WERI-Rb-1 (cell line): ENCODE measurements around the gene NBPF11.
"Not testable (repeated sequence)": the region's sequence is repeated elsewhere in the genome, so short reads cannot be mapped to it uniquely, and the experiment has no call there.

ENCODE experiments used
- DNase-seq: peaks from one replicate; pipeline ENCODE4 v3.0.0-alpha.2; 2020
- H3K27ac ChIP-seq: fragments of 250-450 bp; sonication (Bioruptor Pico); 2 replicates; pipeline ENCODE4 v1.5.1; 2020; ENCODE audit warnings: mild to moderate bottlenecking, moderate library complexity
- H3K27me3 ChIP-seq: fragments of 250-450 bp; sonication (Bioruptor Pico); 2 replicates; pipeline ENCODE4 v1.5.1; 2021; ENCODE audit warnings: mild to moderate bottlenecking, low read depth, moderate library complexity; ENCODE audit not compliant: insufficient read depth, severe bottlenecking
- H3K36me3 ChIP-seq: fragments of 250-450 bp; sonication (Bioruptor Pico); 2 replicates; pipeline ENCODE4 v1.5.1; 2020; ENCODE audit warnings: mild to moderate bottlenecking, moderate library complexity
- H3K4me3 ChIP-seq: 2 replicates; pipeline ENCODE4 v1.5.1; 2011; ENCODE audit warnings: low read depth, mild to moderate bottlenecking, control low read depth, low read length
- H3K9me3 ChIP-seq: fragments of 250-450 bp; sonication (Bioruptor Pico); 2 replicates; pipeline ENCODE4 v1.5.1; 2021; ENCODE audit warnings: mild to moderate bottlenecking, moderate library complexity; ENCODE audit not compliant: severe bottlenecking

Gene NBPF11

GRCh38 chr1:148151371-148151819, 686 bp downstream of the NBPF11 start:
- H3K36me3 ChIP-seq, H3K9me3 ChIP-seq, H3K27me3 ChIP-seq: not testable (repeated sequence)
- H3K4me3 ChIP-seq = peak overlapping the region; percentile 92
- DNase-seq = peak; percentile 64
- peak overlapping the region; percentile 86 for H3K27ac ChIP-seq

GRCh38 chr1:148150945-148151344, 1.1 kb downstream of the NBPF11 start:
- not testable (repeated sequence) for DNase-seq

GRCh38 chr1:148150014-148150413, 2.1 kb downstream of the NBPF11 start:
- not testable (repeated sequence) for H3K36me3 ChIP-seq, H3K9me3 ChIP-seq, DNase-seq, H3K4me3 ChIP-seq, H3K27me3 ChIP-seq, H3K27ac ChIP-seq

More at GRCh38 chr1:148150945-148151344, 1.1 kb downstream of the NBPF11 start:
- not testable (repeated sequence) for H3K9me3 ChIP-seq, H3K27me3 ChIP-seq, H3K36me3 ChIP-seq
- peak overlapping the region; percentile 92 for H3K4me3 ChIP-seq
- H3K27ac ChIP-seq = peak overlapping the region; percentile 86; the same call in 1 of the 2 replicates

GRCh38 chr1:148149050-148149815, 2.8 kb downstream of the NBPF11 start:
- DNase-seq, H3K27ac ChIP-seq, H3K27me3 ChIP-seq, H3K9me3 ChIP-seq, H3K36me3 ChIP-seq, H3K4me3 ChIP-seq: not testable (repeated sequence)

- H3K36me3 ChIP-seq = peaks cover 11% of the 10 kb centered on the region
- H3K27me3 ChIP-seq, DNase-seq, H3K27ac ChIP-seq, H3K4me3 ChIP-seq, H3K9me3 ChIP-seq: not testable (repeated sequence)
Observed at GRCh38 chr1:148147052-148147838, 4.8 kb downstream of the NBPF11 start.

- DNase-seq, H3K4me3 ChIP-seq, H3K27me3 ChIP-seq, H3K27ac ChIP-seq, H3K9me3 ChIP-seq: not testable (repeated sequence)
- H3K36me3 ChIP-seq = peaks cover 11% of the 10 kb centered on the region
Observed at GRCh38 chr1:148146191-148146997, 5.7 kb downstream of the NBPF11 start.

GRCh38 chr1:148143223-148143622, 8.9 kb downstream of the NBPF11 start:
- not testable (repeated sequence) for H3K27me3 ChIP-seq, H3K36me3 ChIP-seq, DNase-seq, H3K9me3 ChIP-seq, H3K4me3 ChIP-seq, H3K27ac ChIP-seq

GRCh38 chr1:148141936-148142335, 10.1 kb downstream of the NBPF11 start:
- not testable (repeated sequence) for H3K4me3 ChIP-seq, H3K27ac ChIP-seq, H3K9me3 ChIP-seq, H3K27me3 ChIP-seq, H3K36me3 ChIP-seq, DNase-seq

GRCh38 chr1:148138606-148139005, 13.5 kb downstream of the NBPF11 start:
- peak; percentile 50 for DNase-seq
- not testable (repeated sequence) for H3K27me3 ChIP-seq, H3K4me3 ChIP-seq, H3K9me3 ChIP-seq
- peaks cover 11% of the 10 kb centered on the region for H3K36me3 ChIP-seq
- H3K27ac ChIP-seq = peak overlapping the region; percentile 30

- not testable (repeated sequence) for H3K27me3 ChIP-seq, H3K4me3 ChIP-seq, H3K9me3 ChIP-seq, DNase-seq, H3K27ac ChIP-seq
- peaks cover 24% of the 10 kb centered on the region for H3K36me3 ChIP-seq
Observed at GRCh38 chr1:148122341-148122740, 29.7 kb downstream of the NBPF11 start.
